GM18520 (cell line): ENCODE results near the gene PCCA.
"Not testable (repeated sequence)": the region's sequence is repeated elsewhere in the genome, so short reads cannot be mapped to it uniquely, and the experiment has no call there.

ENCODE experiments used
- ATAC-seq: cut with Tn5 transposase; IDR thresholded peaks from one replicate; pipeline ENCODE4 v1.9.1; 2021; ENCODE audit not compliant: unreplicated experiment

Gene PCCA

GRCh38 chr13:100231176-100231575 lies 142.3 kb downstream of the PCCA start:
- no peak for ATAC-seq

GRCh38 chr13:100234006-100234405 lies 145.1 kb downstream of the PCCA start:
- no peak for ATAC-seq

- no peak for ATAC-seq
These were observed 145.7 kb downstream of the PCCA start for GRCh38 chr13:100234524-100235136.

GRCh38 chr13:100235311-100235901 lies 146.5 kb downstream of the PCCA start:
- ATAC-seq: no peak

- ATAC-seq: no peak
These were observed 151.4 kb downstream of the PCCA start for GRCh38 chr13:100240109-100240779.

GRCh38 chr13:100244431-100244830 lies 155.5 kb downstream of the PCCA start:
- no peak for ATAC-seq

- no peak for ATAC-seq
These were observed 156.2 kb downstream of the PCCA start for GRCh38 chr13:100245104-100245503.

- no peak for ATAC-seq
These were observed 159.0 kb downstream of the PCCA start for GRCh38 chr13:100247937-100248336.

GRCh38 chr13:100254002-100254401 lies 165.1 kb downstream of the PCCA start:
- ATAC-seq: no peak

- no peak for ATAC-seq
These were observed 173.5 kb downstream of the PCCA start for GRCh38 chr13:100262404-100262803.

- ATAC-seq: no peak
These were observed 177.1 kb downstream of the PCCA start for GRCh38 chr13:100266026-100266425.

- no peak for ATAC-seq
These were observed 180.9 kb downstream of the PCCA start for GRCh38 chr13:100269837-100270236.

- ATAC-seq: no peak
These were observed 184.2 kb downstream of the PCCA start for GRCh38 chr13:100273138-100273537.

GRCh38 chr13:100273552-100273951 lies 184.7 kb downstream of the PCCA start:
- ATAC-seq: no peak

GRCh38 chr13:100274942-100275506 lies 186.1 kb downstream of the PCCA start:
- no peak for ATAC-seq

GRCh38 chr13:100275746-100276145 lies 186.9 kb downstream of the PCCA start:
- ATAC-seq: no peak

GRCh38 chr13:100280681-100281080 lies 191.8 kb downstream of the PCCA start:
- ATAC-seq: no peak

- not testable (repeated sequence) for ATAC-seq
These were observed 193.4 kb downstream of the PCCA start for GRCh38 chr13:100282306-100282705.

- ATAC-seq: no peak
These were observed 201.4 kb downstream of the PCCA start for GRCh38 chr13:100290165-100290801.

GRCh38 chr13:100291624-100292023 lies 202.7 kb downstream of the PCCA start:
- ATAC-seq: no peak

- ATAC-seq: no peak
These were observed 208.5 kb downstream of the PCCA start for GRCh38 chr13:100297413-100297812.
